GDM1 (cell line): Measurements from ENCODE around the gene CFAP68.
"Not testable (repeated sequence)": the region's sequence is repeated elsewhere in the genome, so short reads cannot be mapped to it uniquely, and the experiment has no call there.

ENCODE experiments used
- DNase-seq: peaks from one replicate; lab custom pipeline; 2025; lab: John Stamatoyannopoulos, UW

CFAP68 gene

DNA sequence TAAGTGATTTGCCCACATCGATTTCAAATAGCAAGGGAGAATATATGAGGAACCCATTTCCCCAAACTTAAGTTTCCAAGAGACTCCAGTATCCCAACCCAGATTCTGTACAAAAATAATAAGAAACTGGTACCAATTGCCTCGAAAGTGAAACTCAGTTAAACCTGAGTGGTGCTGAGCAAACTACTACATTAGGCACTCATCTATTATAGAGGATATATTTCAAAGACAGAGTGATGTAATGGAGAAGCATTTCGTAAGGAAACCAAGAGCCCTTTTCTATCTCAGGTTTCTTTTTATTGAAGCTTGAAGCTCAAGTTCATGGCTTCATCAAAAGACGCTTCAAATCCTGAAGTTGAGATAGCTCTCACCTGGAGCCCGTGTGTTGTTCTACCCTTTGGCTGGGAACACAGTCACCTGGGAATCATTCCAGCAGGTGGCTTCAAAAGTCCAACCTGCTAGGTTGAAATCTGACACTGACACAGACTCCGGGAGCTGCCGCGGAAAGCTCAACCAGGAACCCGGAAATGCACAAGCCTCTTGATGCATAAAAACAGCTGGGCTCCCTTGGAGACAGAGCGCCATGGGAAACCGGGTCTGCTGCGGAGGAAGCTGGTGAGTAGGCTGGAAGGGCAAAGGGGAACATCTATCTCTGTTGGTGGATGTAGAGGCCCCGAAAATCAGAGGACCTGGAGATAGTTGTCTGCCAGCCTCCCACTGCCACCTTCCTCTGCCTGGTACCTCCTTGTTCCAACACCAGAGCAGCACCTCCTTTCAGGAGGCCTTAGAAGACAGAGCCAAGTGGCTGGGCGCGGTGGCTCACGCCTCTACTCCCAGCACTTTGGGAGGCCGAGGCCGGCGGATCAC, 39.3 kb downstream of the CFAP68 start, which contains the start of gene C11orf52:
C11orf52 (plus strand) TSS at position 524 of the 867 bp plus-strand sequence; CDS start at position 584, 60 bp downstream.
- no peak for DNase-seq

- DNase-seq, result no peak
Observed at GRCh38 chr11:111920908-111921307, 41.6 kb downstream of the CFAP68 start.

DNA sequence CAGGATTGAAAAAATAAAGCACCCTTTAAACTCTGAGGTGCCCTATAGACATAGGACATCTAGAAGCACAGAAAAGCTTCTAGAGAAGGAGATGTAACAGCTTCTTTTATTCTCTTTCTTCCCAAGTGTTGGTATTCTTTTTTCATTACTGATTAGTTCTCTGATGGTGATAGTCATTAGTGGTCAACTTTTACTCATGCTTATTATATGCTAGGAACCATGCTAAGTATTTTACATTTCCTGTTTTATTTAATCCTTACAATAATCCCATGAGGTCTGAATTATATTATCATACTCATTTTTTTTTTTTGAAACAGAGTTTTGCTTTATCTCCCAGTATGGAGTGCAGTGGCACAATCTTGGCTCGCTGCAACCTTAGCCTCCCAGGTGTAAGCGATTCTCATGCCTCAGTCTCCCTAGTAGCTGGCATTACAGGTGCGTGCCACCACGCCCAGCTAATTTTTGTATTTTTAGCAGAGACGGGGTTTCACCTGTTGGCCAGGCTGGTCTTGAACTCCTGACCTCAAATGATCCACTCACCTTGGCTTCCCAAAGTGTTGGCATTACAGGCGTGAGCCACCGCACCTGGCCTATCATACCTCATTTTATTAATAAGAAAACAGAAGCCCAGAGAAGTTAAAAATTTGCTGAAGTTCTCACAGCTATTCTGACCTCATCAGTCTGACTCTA, 42.3 kb downstream of the CFAP68 start:
- no peak for DNase-seq

- DNase-seq, result no peak
Observed at GRCh38 chr11:111922803-111923202, 43.5 kb downstream of the CFAP68 start.

- no peak for DNase-seq
Observed at GRCh38 chr11:111923351-111923788, 44.0 kb downstream of the CFAP68 start.

- DNase-seq, result no peak
Observed at GRCh38 chr11:111923951-111924350, 44.6 kb downstream of the CFAP68 start.

DNA sequence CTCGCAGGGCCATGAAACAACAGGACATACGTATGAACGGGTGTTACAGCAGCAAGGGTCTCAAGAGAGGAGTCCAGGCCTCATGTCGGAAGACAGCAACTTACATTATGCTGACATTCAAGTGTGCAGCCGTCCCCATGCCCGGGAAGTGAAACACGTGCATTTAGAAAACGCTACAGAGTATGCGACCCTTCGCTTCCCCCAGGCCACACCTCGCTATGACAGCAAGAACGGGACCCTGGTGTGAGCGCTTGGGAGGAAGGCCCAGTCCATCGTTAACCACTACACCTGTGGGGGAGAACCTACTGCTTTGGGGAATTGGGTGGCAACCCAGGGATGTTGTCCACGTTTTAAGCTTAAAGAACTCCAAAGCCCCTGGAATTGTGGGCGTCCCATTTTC, 46.6 kb downstream of the CFAP68 start:
- DNase-seq, result no peak

DNA sequence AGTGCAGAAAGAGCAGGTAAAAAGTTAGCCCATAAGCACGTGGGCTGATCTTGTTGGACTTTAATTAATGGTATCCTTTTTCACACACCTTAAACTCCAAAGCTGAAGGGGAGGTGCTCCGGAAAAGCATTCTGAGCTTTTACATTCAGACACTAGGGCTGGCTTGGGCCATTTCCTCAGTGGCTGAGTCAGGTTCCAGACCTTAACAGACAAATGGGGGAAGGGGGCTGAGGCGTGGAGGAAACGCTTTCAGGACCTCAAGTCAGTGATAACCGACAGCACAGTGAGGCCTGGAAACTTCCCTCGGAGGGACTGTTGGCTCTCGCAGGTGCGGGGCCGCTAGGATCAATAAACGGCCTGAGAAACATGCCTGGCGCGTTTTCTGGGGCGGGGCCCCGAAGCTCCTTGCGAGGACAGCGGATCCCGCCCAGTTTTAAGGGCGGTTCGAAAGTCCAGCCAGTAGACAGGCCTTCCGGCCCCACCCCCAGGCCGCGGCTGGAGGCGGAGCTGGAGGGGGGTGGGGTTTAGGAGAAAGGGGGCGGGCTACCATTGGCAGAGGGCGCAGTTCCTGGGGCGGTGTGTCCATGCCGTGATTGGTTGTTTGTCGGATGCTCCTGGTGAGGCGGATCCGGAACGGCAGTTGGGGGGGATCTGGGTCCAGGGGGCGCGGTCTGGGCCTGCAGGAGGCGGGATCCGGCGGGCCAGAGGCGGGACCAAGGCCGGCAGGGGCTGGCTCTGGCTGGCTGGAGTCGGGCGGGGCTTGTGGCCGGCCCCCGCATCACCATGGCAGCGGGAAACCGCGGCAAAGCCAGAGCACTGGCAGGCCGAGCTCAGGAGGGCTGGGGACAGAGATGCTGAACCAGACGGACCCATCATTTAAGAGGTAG, 47.4 kb downstream of the CFAP68 start:
- peak; percentile 94 for DNase-seq

GRCh38 chr11:111930472-111930871, 51.1 kb downstream of the CFAP68 start:
- no peak for DNase-seq

DNA sequence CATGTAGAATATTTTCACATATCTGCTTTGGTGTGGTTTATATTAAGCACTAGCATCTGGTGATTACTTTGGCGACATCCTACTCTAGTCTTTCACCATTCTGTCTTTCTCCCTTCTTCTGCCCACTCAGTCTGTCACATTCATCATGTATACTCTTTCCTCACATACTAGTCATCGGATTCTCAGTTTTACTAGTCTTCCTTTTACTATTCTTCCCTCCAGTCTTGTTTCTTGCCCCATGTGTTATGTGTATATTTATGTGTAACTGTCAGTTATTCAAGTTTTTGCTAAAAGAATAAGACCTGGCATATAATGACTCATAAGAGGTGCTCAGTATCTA, 53.2 kb downstream of the CFAP68 start:
- DNase-seq, result no peak

DNA sequence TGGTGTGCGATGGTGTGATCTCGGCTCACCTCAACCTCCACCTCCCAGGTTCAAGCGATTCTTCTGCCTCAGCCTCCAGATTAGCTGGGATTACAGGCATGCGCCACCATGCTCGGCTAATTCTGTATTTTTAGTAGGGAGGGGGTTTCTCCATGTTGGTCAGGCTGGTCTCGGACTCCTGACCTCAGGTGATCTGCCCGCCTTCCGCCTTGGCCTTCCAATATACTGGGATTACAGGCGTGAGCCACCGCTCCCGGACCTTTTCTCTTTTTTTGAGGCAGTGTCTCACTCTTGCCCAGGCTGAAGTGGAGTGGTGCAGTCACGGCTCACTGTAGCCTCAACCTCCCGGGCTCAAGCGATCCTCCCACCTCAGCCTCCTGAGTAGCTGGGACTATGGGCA, 53.8 kb downstream of the CFAP68 start:
- DNase-seq, result not testable (repeated sequence)

DNA sequence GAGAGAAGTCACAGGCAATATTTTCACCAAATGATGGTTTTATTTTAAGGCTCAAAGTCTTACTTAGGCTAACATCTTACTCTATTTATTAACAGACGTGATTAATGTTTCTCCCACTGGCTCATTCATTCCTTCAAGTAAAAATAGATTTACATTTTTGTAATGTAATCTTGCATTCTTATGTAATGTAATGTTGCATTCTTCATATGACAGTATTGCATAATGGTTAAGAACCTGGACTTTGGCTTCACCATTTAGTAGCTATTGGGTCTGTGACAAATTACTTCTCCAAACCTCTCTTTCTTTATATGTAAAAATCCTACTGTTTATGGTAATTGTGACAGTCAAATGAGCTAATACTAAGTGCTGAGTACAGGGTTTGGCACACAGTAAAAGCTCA, 54.5 kb downstream of the CFAP68 start:
- no peak for DNase-seq

DNA sequence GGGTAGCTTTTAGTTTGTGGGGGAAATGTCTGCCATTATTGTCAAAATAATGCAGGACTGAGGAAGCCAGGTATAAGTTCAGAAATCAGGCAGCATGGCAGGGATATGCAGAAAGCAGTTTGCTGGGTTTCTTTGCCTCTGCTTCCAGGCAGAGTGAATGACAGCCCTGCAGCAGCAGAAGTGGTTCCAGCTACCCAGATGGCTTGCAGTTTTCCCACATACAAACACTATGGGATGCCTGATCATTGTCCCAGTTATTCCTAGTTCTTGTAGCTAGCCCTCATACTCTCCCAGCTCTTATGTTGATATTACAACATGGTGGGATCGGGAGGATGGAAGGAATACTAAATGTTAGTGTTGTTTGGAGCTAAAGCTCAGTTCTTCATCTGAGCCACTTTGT, 55.0 kb downstream of the CFAP68 start:
- DNase-seq, result no peak
